GM12878 (cell line): Measurements from ENCODE around the gene BAG1.

ENCODE experiments used
- HDAC2 ChIP-seq: fragments of 200-600 bp; sonication (generic); IDR thresholded peaks from 2 replicates; pipeline ENCODE4 v1.6.1; 2017
- MXI1 ChIP-seq: fragments of 150-350 bp; IDR thresholded peaks from 2 replicates; pipeline ENCODE4 v1.6.1; 2011; ENCODE audit warnings: low read depth, mild to moderate bottlenecking, inconsistent platforms, low read length, improper control_type of control experiment
- NRF1 ChIP-seq: conservative IDR thresholded peaks from 2 replicates; pipeline ENCODE4 v1.6.1; 2011; ENCODE audit warnings: mild to moderate bottlenecking, low read depth, low read length, improper control_type of control experiment
- TAF1 ChIP-seq: IDR thresholded peaks from 2 replicates; pipeline ENCODE4 v1.6.1; 2011; ENCODE audit warnings: mild to moderate bottlenecking, low read depth, low read length, borderline replicate concordance
- TBL1XR1 ChIP-seq: IDR thresholded peaks from 2 replicates; pipeline ENCODE4 v1.6.1; 2012; ENCODE audit warnings: low read depth, low read length, improper control_type of control experiment
- ZNF207 ChIP-seq: fragments of 450-650 bp; IDR thresholded peaks from 2 replicates; pipeline ENCODE4 v1.6.1; 2014; ENCODE audit warnings: antibody characterized with exemption, mild to moderate bottlenecking, borderline replicate concordance
- ZNF274 ChIP-seq: IDR thresholded peaks from one replicate; pipeline ENCODE4 v1.8.0; 2011; ENCODE audit not compliant: insufficient read length, insufficient read depth
- TF ChIP-seq, protein P1 (sequence below), 3 experiments: IDR thresholded peaks in 2 of 3; conservative IDR thresholded peaks in 1 of 3; 2 replicates each; pipeline ENCODE4 v1.5.1; 2011; ENCODE audit warnings: low read depth in 3 of 3, low read length in 3 of 3, mild to moderate bottlenecking in 3 of 3, control low read depth in 2 of 3, moderate library complexity in 2 of 3, inconsistent platforms in 1 of 3, mixed read lengths in 1 of 3; ENCODE audit not compliant: control insufficient read depth in 2 of 3, insufficient read depth in 1 of 3; ENCODE audit errors: extremely low read depth in 1 of 3
- TF ChIP-seq, protein P2 (sequence below): IDR thresholded peaks from 2 replicates; pipeline ENCODE4 v1.6.1; 2011; ENCODE audit warnings: mild to moderate bottlenecking, low read depth, low read length, moderate library complexity; ENCODE audit not compliant: insufficient replicate concordance
- TF ChIP-seq, protein P3 (sequence below): fragments of 450-650 bp; IDR thresholded peaks from 2 replicates; pipeline ENCODE4 v1.6.1; 2014; ENCODE audit warnings: mild to moderate bottlenecking

DNA sequence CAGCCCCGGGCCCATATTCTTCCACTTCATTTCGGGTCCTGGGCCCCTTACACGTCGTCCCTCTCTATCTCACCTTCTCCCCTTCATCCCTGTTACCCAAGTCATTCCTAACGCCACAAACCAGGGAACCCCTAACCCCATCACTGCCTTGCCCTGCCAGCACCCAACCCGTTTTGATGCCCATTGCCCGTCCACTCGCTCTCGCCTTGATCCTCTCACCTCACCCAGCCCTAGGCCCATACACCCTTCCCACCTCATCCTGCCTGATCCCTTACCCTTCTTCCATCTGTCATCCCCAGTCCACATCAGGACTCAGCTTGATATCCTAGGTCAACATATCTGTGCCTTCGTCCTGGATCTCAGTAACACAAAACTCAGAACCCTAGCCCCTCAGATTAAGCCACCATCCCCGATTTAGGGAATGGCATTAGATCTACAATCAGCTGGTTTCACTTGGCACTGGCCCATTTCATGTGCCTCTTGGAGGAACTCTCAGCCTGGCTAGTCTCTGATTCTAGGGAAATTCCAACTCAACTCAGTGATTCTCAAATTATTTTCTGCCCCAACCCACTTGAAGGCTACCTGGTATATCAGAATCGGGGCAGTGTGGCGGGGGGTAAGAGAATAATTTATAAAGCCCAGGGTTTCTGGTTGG is 830 bp upstream of the BAG1 start:
- TF ChIP-seq TBL1XR1 (no peak), ZNF207 (no peak), MXI1 (no peak), ZNF274 (no peak), TAF1 (no peak), HDAC2 (no peak), NRF1 (no peak)
- TF ChIP-seq, protein P1, sequence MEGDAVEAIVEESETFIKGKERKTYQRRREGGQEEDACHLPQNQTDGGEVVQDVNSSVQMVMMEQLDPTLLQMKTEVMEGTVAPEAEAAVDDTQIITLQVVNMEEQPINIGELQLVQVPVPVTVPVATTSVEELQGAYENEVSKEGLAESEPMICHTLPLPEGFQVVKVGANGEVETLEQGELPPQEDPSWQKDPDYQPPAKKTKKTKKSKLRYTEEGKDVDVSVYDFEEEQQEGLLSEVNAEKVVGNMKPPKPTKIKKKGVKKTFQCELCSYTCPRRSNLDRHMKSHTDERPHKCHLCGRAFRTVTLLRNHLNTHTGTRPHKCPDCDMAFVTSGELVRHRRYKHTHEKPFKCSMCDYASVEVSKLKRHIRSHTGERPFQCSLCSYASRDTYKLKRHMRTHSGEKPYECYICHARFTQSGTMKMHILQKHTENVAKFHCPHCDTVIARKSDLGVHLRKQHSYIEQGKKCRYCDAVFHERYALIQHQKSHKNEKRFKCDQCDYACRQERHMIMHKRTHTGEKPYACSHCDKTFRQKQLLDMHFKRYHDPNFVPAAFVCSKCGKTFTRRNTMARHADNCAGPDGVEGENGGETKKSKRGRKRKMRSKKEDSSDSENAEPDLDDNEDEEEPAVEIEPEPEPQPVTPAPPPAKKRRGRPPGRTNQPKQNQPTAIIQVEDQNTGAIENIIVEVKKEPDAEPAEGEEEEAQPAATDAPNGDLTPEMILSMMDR (IDR thresholded peaks at IDR 0.05 in 2 of 3, conservative IDR thresholded peaks at IDR 0.05 in 1 of 3; ENCODE audit: control insufficient read depth in 2 of 3, extremely low read depth in 1 of 3, insufficient read depth in 1 of 3, low read depth in 3 of 3, low read length in 3 of 3) = no peak
- TF ChIP-seq, protein P2, sequence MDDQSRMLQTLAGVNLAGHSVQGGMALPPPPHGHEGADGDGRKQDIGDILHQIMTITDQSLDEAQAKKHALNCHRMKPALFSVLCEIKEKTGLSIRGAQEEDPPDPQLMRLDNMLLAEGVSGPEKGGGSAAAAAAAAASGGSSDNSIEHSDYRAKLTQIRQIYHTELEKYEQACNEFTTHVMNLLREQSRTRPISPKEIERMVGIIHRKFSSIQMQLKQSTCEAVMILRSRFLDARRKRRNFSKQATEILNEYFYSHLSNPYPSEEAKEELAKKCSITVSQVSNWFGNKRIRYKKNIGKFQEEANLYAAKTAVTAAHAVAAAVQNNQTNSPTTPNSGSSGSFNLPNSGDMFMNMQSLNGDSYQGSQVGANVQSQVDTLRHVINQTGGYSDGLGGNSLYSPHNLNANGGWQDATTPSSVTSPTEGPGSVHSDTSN = no peak
- TF ChIP-seq, protein P3, sequence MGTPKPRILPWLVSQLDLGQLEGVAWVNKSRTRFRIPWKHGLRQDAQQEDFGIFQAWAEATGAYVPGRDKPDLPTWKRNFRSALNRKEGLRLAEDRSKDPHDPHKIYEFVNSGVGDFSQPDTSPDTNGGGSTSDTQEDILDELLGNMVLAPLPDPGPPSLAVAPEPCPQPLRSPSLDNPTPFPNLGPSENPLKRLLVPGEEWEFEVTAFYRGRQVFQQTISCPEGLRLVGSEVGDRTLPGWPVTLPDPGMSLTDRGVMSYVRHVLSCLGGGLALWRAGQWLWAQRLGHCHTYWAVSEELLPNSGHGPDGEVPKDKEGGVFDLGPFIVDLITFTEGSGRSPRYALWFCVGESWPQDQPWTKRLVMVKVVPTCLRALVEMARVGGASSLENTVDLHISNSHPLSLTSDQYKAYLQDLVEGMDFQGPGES = no peak
